IPS-20b (cell line): ENCODE results near the gene ZNF688.
"Not testable (repeated sequence)": the region's sequence is repeated elsewhere in the genome, so short reads cannot be mapped to it uniquely, and the experiment has no call there.

Source experiments
- H3K27ac ChIP-seq: one replicate; pipeline ENCODE4 v1.5.1; 2013; ENCODE audit warnings: low read length
- H3K27me3 ChIP-seq: 2 replicates; pipeline ENCODE4 v1.6.1; 2013; ENCODE audit warnings: mild to moderate bottlenecking, low read length, inconsistent platforms; ENCODE audit not compliant: insufficient read depth
- H3K36me3 ChIP-seq: 2 replicates; pipeline ENCODE4 v1.6.1; 2013; ENCODE audit warnings: low read depth, mild to moderate bottlenecking, inconsistent platforms, low read length, moderate library complexity; ENCODE audit not compliant: insufficient read depth
- H3K4me1 ChIP-seq: 2 replicates; pipeline ENCODE4 v1.6.1; 2013; ENCODE audit warnings: mild to moderate bottlenecking, control low read depth, inconsistent platforms, low read length, moderate library complexity; ENCODE audit not compliant: insufficient read depth
- H3K4me3 ChIP-seq: 2 replicates; pipeline ENCODE4 v1.5.1; 2013; ENCODE audit warnings: mild to moderate bottlenecking, low read length, inconsistent platforms
- H3K9ac ChIP-seq: 2 replicates; pipeline ENCODE4 v1.6.1; 2013; ENCODE audit warnings: low read depth, mild to moderate bottlenecking, inconsistent platforms, low read length, moderate library complexity
- H3K9me3 ChIP-seq: 2 replicates; pipeline ENCODE4 v1.6.1; 2013; ENCODE audit warnings: mild to moderate bottlenecking, low read depth, low read length, inconsistent platforms; ENCODE audit not compliant: insufficient read depth

Gene ZNF688

GRCh38 chr16:30553393-30553899 lies 18.1 kb downstream of the ZNF688 start:
- peaks cover 21% of the 10 kb centered on the region for H3K36me3 ChIP-seq
- H3K27ac ChIP-seq: no peak overlapping the region
- H3K27me3 ChIP-seq: no peaks in the 10 kb centered on the region
- no peaks in the 10 kb centered on the region for H3K9me3 ChIP-seq
- peaks cover 9% of the 10 kb centered on the region; the same call in 1 of the 2 replicates for H3K4me1 ChIP-seq
- no peak overlapping the region for H3K9ac ChIP-seq
- no peak overlapping the region for H3K4me3 ChIP-seq

- Histone ChIP-seq H3K27me3 (no peaks in the 10 kb centered on the region), H3K4me1 (peaks cover 9% of the 10 kb centered on the region; the same call in 1 of the 2 replicates), H3K9ac (no peak overlapping the region), H3K36me3 (peaks cover 21% of the 10 kb centered on the region), H3K4me3 (no peak overlapping the region), H3K9me3 (no peaks in the 10 kb centered on the region), H3K27ac (no peak overlapping the region)
Observed at GRCh38 chr16:30552956-30553355, 18.6 kb downstream of the ZNF688 start.

GRCh38 chr16:30551781-30552180 lies 19.7 kb downstream of the ZNF688 start:
- H3K4me1 ChIP-seq: peaks cover 9% of the 10 kb centered on the region; the same call in 1 of the 2 replicates
- no peaks in the 10 kb centered on the region for H3K9me3 ChIP-seq
- no peaks in the 10 kb centered on the region for H3K27me3 ChIP-seq
- no peak overlapping the region for H3K27ac ChIP-seq
- no peak overlapping the region for H3K4me3 ChIP-seq
- no peak overlapping the region for H3K9ac ChIP-seq
- peaks cover 21% of the 10 kb centered on the region for H3K36me3 ChIP-seq

GRCh38 chr16:30548416-30549253 lies 22.9 kb downstream of the ZNF688 start:
- H3K27me3 ChIP-seq: no peaks in the 10 kb centered on the region
- H3K9me3 ChIP-seq: no peaks in the 10 kb centered on the region
- H3K4me1 ChIP-seq: peaks cover 12% of the 10 kb centered on the region
- H3K4me3 ChIP-seq: peak overlapping the region; percentile 38; the same call in 1 of the 2 replicates
- peaks cover 5% of the 10 kb centered on the region; the same call in 1 of the 2 replicates for H3K36me3 ChIP-seq
- H3K27ac ChIP-seq: no peak overlapping the region
- no peak overlapping the region for H3K9ac ChIP-seq

GRCh38 chr16:30546115-30546514 lies 25.4 kb downstream of the ZNF688 start:
- no peaks in the 10 kb centered on the region for H3K36me3 ChIP-seq
- no peak overlapping the region for H3K27ac ChIP-seq

GRCh38 chr16:30543067-30543466 lies 28.4 kb downstream of the ZNF688 start:
- H3K36me3 ChIP-seq: no peaks in the 10 kb centered on the region
- H3K27ac ChIP-seq: no peak overlapping the region
- no peaks in the 10 kb centered on the region for H3K27me3 ChIP-seq
- H3K4me1 ChIP-seq: peaks cover 33% of the 10 kb centered on the region
- H3K9ac ChIP-seq: no peak overlapping the region; the same call in 1 of the 2 replicates
- H3K4me3 ChIP-seq: no peak overlapping the region
- no peaks in the 10 kb centered on the region for H3K9me3 ChIP-seq

More at GRCh38 chr16:30546115-30546514, 25.4 kb downstream of the ZNF688 start:
- Histone ChIP-seq H3K9me3 (no peaks in the 10 kb centered on the region), H3K27me3 (no peaks in the 10 kb centered on the region), H3K4me1 (peaks cover 37% of the 10 kb centered on the region), H3K4me3 (no peak overlapping the region), H3K9ac (no peak overlapping the region)

- H3K9me3 ChIP-seq: no peaks in the 10 kb centered on the region
- no peak overlapping the region for H3K27ac ChIP-seq
- no peaks in the 10 kb centered on the region for H3K36me3 ChIP-seq
- H3K9ac ChIP-seq: peak overlapping the region; percentile 66; the same call in 1 of the 2 replicates
- H3K4me3 ChIP-seq: peak overlapping the region; percentile 48
- no peaks in the 10 kb centered on the region for H3K27me3 ChIP-seq
- H3K4me1 ChIP-seq: peaks cover 33% of the 10 kb centered on the region
Observed at GRCh38 chr16:30541502-30542329, 29.8 kb downstream of the ZNF688 start.

GRCh38 chr16:30540916-30541464 lies 30.5 kb downstream of the ZNF688 start:
- H3K27ac ChIP-seq, H3K36me3 ChIP-seq, H3K9me3 ChIP-seq, H3K27me3 ChIP-seq, H3K4me3 ChIP-seq: not testable (repeated sequence)
- Histone ChIP-seq H3K4me1 (peaks cover 40% of the 10 kb centered on the region), H3K9ac (peak overlapping the region; percentile 66; the same call in 1 of the 2 replicates)

GRCh38 chr16:30539986-30540526 lies 31.5 kb downstream of the ZNF688 start:
- not testable (repeated sequence) for H3K36me3 ChIP-seq, H3K27ac ChIP-seq, H3K4me3 ChIP-seq, H3K27me3 ChIP-seq, H3K9me3 ChIP-seq
- H3K9ac ChIP-seq: 0 out of 2 replicates have a peak overlapping the region, but pooled peaks have one; percentile 33
- H3K4me1 ChIP-seq: peaks cover 42% of the 10 kb centered on the region

- H3K27me3 ChIP-seq: no peaks in the 10 kb centered on the region
- no peak overlapping the region for H3K4me3 ChIP-seq
- no peaks in the 10 kb centered on the region for H3K9me3 ChIP-seq
- H3K4me1 ChIP-seq: peaks cover 38% of the 10 kb centered on the region
- H3K9ac ChIP-seq: 0 out of 2 replicates have a peak overlapping the region, but pooled peaks have one; percentile 33
- no peaks in the 10 kb centered on the region for H3K36me3 ChIP-seq
- H3K27ac ChIP-seq: no peak overlapping the region
Observed at GRCh38 chr16:30539000-30539964, 32.2 kb downstream of the ZNF688 start.
